NCI-H187 treated with DMSO at 0.1 percent for 48 hours (cell line): Measurements from ENCODE around the gene KYAT1.
A peak's percentile ranks its signal among the peaks of the same experiment; 100 is the strongest.

Experiments used
- DNase-seq: peaks from one replicate; lab custom pipeline; 2025; lab: John Stamatoyannopoulos, UW

The KYAT1 gene

GRCh38 chr9:128838338-128838737 lies 43.4 kb downstream of the KYAT1 start:
- DNase-seq: no peak

GRCh38 chr9:128836509-128837145 lies 45.1 kb downstream of the KYAT1 start:
- no peak for DNase-seq

GRCh38 chr9:128835246-128836210 lies 46.2 kb downstream of the KYAT1 start:
- DNase-seq: no peak

GRCh38 chr9:128833696-128834095 lies 48.1 kb downstream of the KYAT1 start:
- DNase-seq: no peak

GRCh38 chr9:128829477-128830251 lies 52.1 kb downstream of the KYAT1 start, which contains the start of gene SPOUT1:
Gene SPOUT1, minus strand, starts transcription at chr9:128829794. Its CDS starts 14 bp downstream, at chr9:128829780.
- DNase-seq: peak; percentile 17

- no peak for DNase-seq
Measured at GRCh38 chr9:128828719-128829452, 52.9 kb downstream of the KYAT1 start.

GRCh38 chr9:128828267-128828666 lies 53.5 kb downstream of the KYAT1 start:
- DNase-seq: no peak

- DNase-seq: no peak
Measured at GRCh38 chr9:128825923-128826700, 55.6 kb downstream of the KYAT1 start.

GRCh38 chr9:128824911-128825310 lies 56.8 kb downstream of the KYAT1 start:
- no peak for DNase-seq

GRCh38 chr9:128823903-128824406 lies 57.8 kb downstream of the KYAT1 start:
- DNase-seq: no peak

GRCh38 chr9:128823362-128823902 lies 58.3 kb downstream of the KYAT1 start:
- no peak for DNase-seq

GRCh38 chr9:128822407-128823042 lies 59.2 kb downstream of the KYAT1 start:
- DNase-seq: no peak

- DNase-seq: no peak
Measured at GRCh38 chr9:128821584-128822406, 60.0 kb downstream of the KYAT1 start.

GRCh38 chr9:128820665-128821583 lies 60.8 kb downstream of the KYAT1 start:
- no peak for DNase-seq

GRCh38 chr9:128819716-128820664 lies 61.8 kb downstream of the KYAT1 start:
- DNase-seq: peak; percentile 23

- DNase-seq: no peak
Measured at GRCh38 chr9:128818839-128819715, 62.7 kb downstream of the KYAT1 start.
